ENCODE data around the gene UNC13A.

GRCh38 chr19:17582613-17583012 is 105.5 kb downstream of the UNC13A start:
- no peak for TF ChIP-seq CTCF (conservative IDR thresholded peaks at IDR 0.05)
- no peak for TF ChIP-seq ZFX (IDR thresholded peaks at IDR 0.05)
